ENCODE results near the gene RNU1-3.
"Not testable (repeated sequence)": the region's sequence is repeated elsewhere in the genome, so short reads cannot be mapped to it uniquely, and the experiment has no call there.

Gene RNU1-3

GRCh38 chr1:16666502-16667413 lies at the start of gene RNU1-3:
RNU1-3 (minus strand) TSS chr1:16666948.
- DNase-seq = not testable (repeated sequence)

GRCh38 chr1:16713480-16713879 lies 46.7 kb upstream of the RNU1-3 start:
- DNase-seq = not testable (repeated sequence)

GRCh38 chr1:16712984-16713383 lies 46.2 kb upstream of the RNU1-3 start:
- DNase-seq = not testable (repeated sequence)

- DNase-seq = not testable (repeated sequence)
These were observed 45.8 kb upstream of the RNU1-3 start for GRCh38 chr1:16712582-16712981.

- DNase-seq = not testable (repeated sequence)
These were observed 45.4 kb upstream of the RNU1-3 start for GRCh38 chr1:16712131-16712530.

- DNase-seq = not testable (repeated sequence)
These were observed 43.9 kb upstream of the RNU1-3 start for GRCh38 chr1:16710618-16711017.

- DNase-seq = not testable (repeated sequence)
These were observed 42.9 kb upstream of the RNU1-3 start for GRCh38 chr1:16709659-16710087.

GRCh38 chr1:16708704-16709103 lies 42.0 kb upstream of the RNU1-3 start:
- DNase-seq = not testable (repeated sequence)

- not testable (repeated sequence) for DNase-seq
These were observed 40.7 kb upstream of the RNU1-3 start for GRCh38 chr1:16707130-16708093.

- not testable (repeated sequence) for DNase-seq
These were observed 39.6 kb upstream of the RNU1-3 start for GRCh38 chr1:16706302-16706701.

GRCh38 chr1:16704502-16705100 lies 37.9 kb upstream of the RNU1-3 start:
- not testable (repeated sequence) for DNase-seq

- not testable (repeated sequence) for DNase-seq
These were observed 37.3 kb upstream of the RNU1-3 start for GRCh38 chr1:16704076-16704475.

- not testable (repeated sequence) for DNase-seq
These were observed 36.9 kb upstream of the RNU1-3 start for GRCh38 chr1:16703602-16704001.

GRCh38 chr1:16703141-16703540 lies 36.4 kb upstream of the RNU1-3 start:
- not testable (repeated sequence) for DNase-seq

- DNase-seq = not testable (repeated sequence)
These were observed 35.5 kb upstream of the RNU1-3 start for GRCh38 chr1:16702280-16702679.

- DNase-seq = not testable (repeated sequence)
These were observed 34.4 kb upstream of the RNU1-3 start for GRCh38 chr1:16701189-16701588.

- DNase-seq = not testable (repeated sequence)
These were observed 33.6 kb upstream of the RNU1-3 start for GRCh38 chr1:16700138-16700895.

GRCh38 chr1:16699440-16699839 lies 32.7 kb upstream of the RNU1-3 start:
- DNase-seq = not testable (repeated sequence)

GRCh38 chr1:16697152-16697551 lies 30.4 kb upstream of the RNU1-3 start:
- DNase-seq = not testable (repeated sequence)

- not testable (repeated sequence) for DNase-seq
These were observed 29.9 kb upstream of the RNU1-3 start for GRCh38 chr1:16696507-16697150.

- not testable (repeated sequence) for DNase-seq
These were observed 27.6 kb upstream of the RNU1-3 start for GRCh38 chr1:16694308-16694702.

Data from fibroblast of skin of right biceps (primary cell).